Sigmoid colon (tissue), 7 donors: ENCODE measurements around the gene TMEM235. TPM values are rescaled to one million over a fixed set of nuclear protein-coding genes. Genes with fewer than 3 reads are reported as not detected.

ENCODE experiments used
- DNase-seq: peaks from one replicate; pipeline ENCODE4 v3.0.0-alpha.2; 2019
- H3K27ac ChIP-seq, 4 donors: fragments of 200-600 bp; sonication (generic); one replicate each; pipeline ENCODE4 v1.5.1; 2016 to 2019; ENCODE audit warnings: mild to moderate bottlenecking in 1 of 4
- H3K27me3 ChIP-seq, 3 donors: fragments of 200-600 bp; sonication (generic); one replicate each; pipeline ENCODE4 v1.5.1; 2019; ENCODE audit warnings: mild to moderate bottlenecking in 1 of 3
- H3K36me3 ChIP-seq, 4 donors: fragments of 200-600 bp; sonication (generic); one replicate each; pipeline ENCODE4 v1.5.1; 2016 to 2019
- H3K4me1 ChIP-seq, 4 donors: fragments of 200-600 bp; sonication (generic); one replicate each; pipeline ENCODE4 v1.5.1; 2017 to 2019
- H3K4me3 ChIP-seq, 4 donors: fragments of 200-600 bp; sonication (generic); one replicate each; pipeline ENCODE4 v1.5.1; 2017 to 2019; ENCODE audit warnings: mild to moderate bottlenecking in 2 of 4, moderate library complexity in 1 of 4
- H3K9me3 ChIP-seq, 4 donors: fragments of 200-600 bp in 3 of 4; sonication (generic) in 3 of 4; one replicate each; pipeline versions ENCODE4 v1.5.1 to v1.6.1; 2013 to 2019
- CTCF ChIP-seq, 4 experiments: fragments of 450-650 bp in 3 of 4; fragments of 200-600 bp in 1 of 4; IDR thresholded peaks; one replicate each; pipeline ENCODE4 v1.5.1; 2016 to 2019; ENCODE audit warnings: antibody characterized with exemption in 4 of 4, mild to moderate bottlenecking in 3 of 4, moderate library complexity in 2 of 4
- EP300 ChIP-seq, 4 donors: sonication (generic); formaldehyde crosslinking; IDR thresholded peaks; one replicate each; pipeline ENCODE4 v1.6.1; 2017; ENCODE audit warnings: antibody characterized with exemption in 4 of 4
- POLR2A ChIP-seq, 2 donors: fragments of 450-650 bp; IDR thresholded peaks; one replicate each; pipeline ENCODE4 v1.6.1; 2016; ENCODE audit warnings: antibody characterized with exemption in 2 of 2, mild to moderate bottlenecking in 2 of 2, moderate library complexity in 2 of 2
- POLR2AphosphoS5 ChIP-seq, 4 donors: sonication (generic); formaldehyde crosslinking; IDR thresholded peaks; one replicate each; pipeline ENCODE4 v1.6.1; 2017; ENCODE audit warnings: antibody characterized with exemption in 4 of 4
- WGBS, 2 donors: extraction: QIAGEN DNeasy Blood & Tissue Kit; methylation state at CpG; one replicate each; pipeline ENCODE4 v1.1.7; 2013; 5-methylcytosine and 5-hydroxymethylcytosine counted together
- intact Hi-C: fragments of 100-400 bp; cut with DNase I; formaldehyde crosslinking; loops from one replicate; pipeline ENCODE4 v1.15.1; 2023
- polyA plus RNA-seq, 3 donors: library from polyadenylated mRNA; stranded (reverse); fragments of 200-250 nt; gene quantifications; one replicate each; pipeline ENCODE4 v1.2.3, GENCODE V29; 2013
- total RNA-seq, 4 donors: library from RNA; depleted of rRNA; stranded (reverse); fragments of >200 nt; gene quantifications; one replicate each; pipeline ENCODE4 v1.1.0, GENCODE V29; 2016
- donor health status: healthy with polysubstance abuse.
- donor health status: Bipolar disorder and iron deficiency.
- donor health status: healthy.

Gene TMEM235
- total and polyA plus RNA-seq, 7 donors = 0.04 TPM; not detected in 6

DNA sequence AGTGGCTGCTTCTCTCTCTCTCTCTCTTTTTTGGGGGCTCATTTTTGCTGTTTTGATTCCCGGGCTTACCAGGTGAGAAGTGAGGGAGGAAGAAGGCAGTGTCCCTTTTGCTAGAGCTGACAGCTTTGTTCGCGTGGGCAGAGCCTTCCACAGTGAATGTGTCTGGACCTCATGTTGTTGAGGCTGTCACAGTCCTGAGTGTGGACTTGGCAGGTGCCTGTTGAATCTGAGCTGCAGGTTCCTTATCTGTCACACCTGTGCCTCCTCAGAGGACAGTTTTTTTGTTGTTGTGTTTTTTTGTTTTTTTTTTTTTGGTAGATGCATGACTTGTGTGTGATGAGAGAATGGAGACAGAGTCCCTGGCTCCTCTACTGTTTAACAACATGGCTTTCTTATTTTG, 7.7 kb upstream of the TMEM235 start:
- no peaks in the 10 kb centered on the region for H3K4me1 ChIP-seq
- H3K9me3 ChIP-seq = no peaks in the 10 kb centered on the region
- TF ChIP-seq EP300 (IDR thresholded peaks at IDR 0.05) = no peak
- TF ChIP-seq POLR2A (IDR thresholded peaks at IDR 0.05) = no peak
- TF ChIP-seq POLR2AphosphoS5 (IDR thresholded peaks at IDR 0.05) = no peak
- no peak for TF ChIP-seq CTCF (IDR thresholded peaks at IDR 0.05)
- H3K27me3 ChIP-seq = no peaks in the 10 kb centered on the region
- no peak overlapping the region for H3K27ac ChIP-seq
- no peak for DNase-seq
- intact Hi-C loops = no loop called here
- H3K36me3 ChIP-seq = no peaks in the 10 kb centered on the region
- 93 to 95% methylated on average over 3 of the region's 3 CpGs for WGBS, 2 donors
- H3K4me3 ChIP-seq = no peak overlapping the region

- Histone ChIP-seq H3K9me3 (no peaks in the 10 kb centered on the region), H3K4me3 (no peak overlapping the region), H3K4me1 (no peaks in the 10 kb centered on the region), H3K27me3 (no peaks in the 10 kb centered on the region), H3K36me3 (no peaks in the 10 kb centered on the region), H3K27ac (no peak overlapping the region)
- no peak for DNase-seq
- intact Hi-C loops = no loop called here
- no peak for TF ChIP-seq CTCF (IDR thresholded peaks at IDR 0.05)
- TF ChIP-seq EP300 (IDR thresholded peaks at IDR 0.05) = no peak
- WGBS, 2 donors = 93 to 95% methylated on average over 27 of the region's 27 CpGs
Measured at GRCh38 chr17:78224231-78225087, 7.0 kb upstream of the TMEM235 start.

DNA sequence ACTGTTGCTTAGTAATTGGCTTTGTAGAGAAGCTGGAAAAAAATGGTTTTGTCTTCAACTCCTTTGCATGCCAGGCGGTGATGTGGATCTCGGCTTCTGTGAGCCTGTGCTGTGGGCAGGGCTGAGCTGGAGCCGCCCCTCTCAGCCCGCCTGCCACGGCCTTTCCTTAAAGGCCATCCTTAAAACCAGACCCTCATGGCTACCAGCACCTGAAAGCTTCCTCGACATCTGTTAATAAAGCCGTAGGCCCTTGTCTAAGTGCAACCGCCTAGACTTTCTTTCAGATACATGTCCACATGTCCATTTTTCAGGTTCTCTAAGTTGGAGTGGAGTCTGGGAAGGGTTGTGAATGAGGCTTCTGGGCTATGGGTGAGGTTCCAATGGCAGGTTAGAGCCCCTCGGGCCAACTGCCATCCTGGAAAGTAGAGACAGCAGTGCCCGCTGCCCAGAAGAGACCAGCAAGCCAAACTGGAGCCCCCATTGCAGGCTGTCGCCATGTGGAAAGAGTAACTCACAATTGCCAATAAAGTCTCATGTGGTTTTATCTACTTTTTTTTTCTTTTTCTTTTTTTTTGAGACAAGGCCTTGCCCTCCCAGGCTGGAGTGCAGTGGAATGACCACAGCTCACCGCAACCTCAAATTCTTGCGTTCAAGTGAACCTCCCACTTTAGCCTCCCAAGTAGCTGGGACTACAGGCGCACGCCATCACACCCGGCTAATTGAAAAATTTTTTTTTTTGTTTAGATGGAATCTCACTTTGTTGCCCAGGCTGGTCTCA, 6.2 kb upstream of the TMEM235 start:
- Histone ChIP-seq H3K27me3 (peaks cover 0 to 3% (median 3%) of the 10 kb centered on the region in 3 donors), H3K36me3 (no peaks in the 10 kb centered on the region), H3K4me1 (no peaks in the 10 kb centered on the region), H3K27ac (no peak overlapping the region), H3K4me3 (no peak overlapping the region), H3K9me3 (no peaks in the 10 kb centered on the region)
- no peak for TF ChIP-seq EP300 (IDR thresholded peaks at IDR 0.05)
- TF ChIP-seq POLR2AphosphoS5 (IDR thresholded peaks at IDR 0.05) = no peak
- no peak for TF ChIP-seq POLR2A (IDR thresholded peaks at IDR 0.05)
- no peak for TF ChIP-seq CTCF (IDR thresholded peaks at IDR 0.05)
- WGBS, 2 donors = 97% methylated on average over 16 of the region's 16 CpGs
- DNase-seq = no peak
- intact Hi-C loops = no loop called here

- no peak for DNase-seq
- Histone ChIP-seq H3K9me3 (no peaks in the 10 kb centered on the region), H3K4me1 (no peaks in the 10 kb centered on the region), H3K27me3 (peaks cover 3 to 12% (median 11%) of the 10 kb centered on the region in 3 donors), H3K27ac (no peak overlapping the region), H3K4me3 (no peak overlapping the region), H3K36me3 (no peaks in the 10 kb centered on the region)
- intact Hi-C loops = no loop called here
- TF ChIP-seq CTCF (IDR thresholded peaks at IDR 0.05) (no peak), EP300 (IDR thresholded peaks at IDR 0.05) (no peak), POLR2AphosphoS5 (IDR thresholded peaks at IDR 0.05) (no peak), POLR2A (IDR thresholded peaks at IDR 0.05) (no peak)
- WGBS, 2 donors = 73 to 79% methylated on average over 12 of the region's 12 CpGs
Measured at GRCh38 chr17:78226055-78226758, 5.2 kb upstream of the TMEM235 start.
